DOHH2 (cell line): Measurements from ENCODE around the gene UNC5C.

Experiments used
- CTCF ChIP-seq: fragments of 200-600 bp; sonication (generic); IDR thresholded peaks from one replicate; pipeline ENCODE4 v1.5.1; 2014; ENCODE audit warnings: antibody characterized with exemption, mild to moderate bottlenecking, low read depth, low read length; ENCODE audit not compliant: poor library complexity, severe bottlenecking
- EZH2phosphoT487 ChIP-seq: fragments of 200-600 bp; sonication (generic); IDR thresholded peaks from 2 replicates; pipeline ENCODE4 v1.6.1; 2017; ENCODE audit warnings: borderline replicate concordance, mild to moderate bottlenecking, antibody characterized with exemption, low read length, moderate library complexity, mixed read lengths

- no peak for TF ChIP-seq CTCF
- TF ChIP-seq EZH2phosphoT487, result no peak
Measured at GRCh38 chr4:95409750-95410149, 139.0 kb downstream of the UNC5C start.
